ENCODE measurements around the gene MIPOL1. TPM values are rescaled to one million over a fixed set of nuclear protein-coding genes. Genes with fewer than 3 reads are reported as not detected.

The MIPOL1 gene
- total RNA-seq, 2 experiments from 2014 or later = 0.09 TPM; not detected in 1

GRCh38 chr14:37586797-37587130 lies 389.0 kb downstream of the MIPOL1 start:
- Mint-ChIP-seq H3K27me3 (peaks cover 59% of the 10 kb centered on the region), H3K27ac (no peak overlapping the region), H3K4me3 (no peak overlapping the region), H3K4me1 (no peaks in the 10 kb centered on the region), H3K36me3 (ENCODE audit: low read depth) (peaks cover 3% of the 10 kb centered on the region), H3K9me3 (ENCODE audit: low read depth) (peaks cover 7% of the 10 kb centered on the region)
- intact Hi-C loops (cut with DNase I, micrococcal nuclease) = loop anchor here (2.0 to 5.0 kb wide), 2 partner anchors 14 to 1004 kb away; partner anchors contain the start of gene NKX2-8 (in 1 of the 2)
- DNase-seq = no peak
- ATAC-seq = no peak
- ChIA-PET CTCF (interaction anchor here (0.6 to 1.2 kb wide), 2 partner anchors 15 to 23 kb away, joined by 3 read pairs; no protein-coding TSS in a partner anchor), POLR2A (no interaction called here)

GRCh38 chr14:37587131-37587803 lies 389.5 kb downstream of the MIPOL1 start:
- H3K36me3 Mint-ChIP-seq (ENCODE audit: low read depth) = peaks cover 3% of the 10 kb centered on the region
- H3K4me3 Mint-ChIP-seq = no peak overlapping the region
- peaks cover 7% of the 10 kb centered on the region for H3K9me3 Mint-ChIP-seq (ENCODE audit: low read depth)
- intact Hi-C loops (cut with DNase I, micrococcal nuclease) = loop anchor here (2.0 to 5.0 kb wide), 2 partner anchors 14 to 1005 kb away; partner anchors contain the start of gene NKX2-8 (in 1 of the 2)
- ATAC-seq (no peak), DNase-seq (no peak)
- peaks cover 62% of the 10 kb centered on the region for H3K27me3 Mint-ChIP-seq
- ChIA-PET CTCF (interaction anchor here (1.2 kb wide), 1 partner anchor 23 kb away, joined by 3 read pairs; no protein-coding TSS in a partner anchor), POLR2A (no interaction called here)
- no peaks in the 10 kb centered on the region for H3K4me1 Mint-ChIP-seq
- no peak overlapping the region for H3K27ac Mint-ChIP-seq

- POLR2A ChIA-PET = no interaction called here
- H3K36me3 Mint-ChIP-seq (ENCODE audit: low read depth) = peaks cover 5% of the 10 kb centered on the region
- peaks cover 65% of the 10 kb centered on the region for H3K27me3 Mint-ChIP-seq
- ATAC-seq = no peak
- peaks cover 9% of the 10 kb centered on the region for H3K9me3 Mint-ChIP-seq (ENCODE audit: low read depth)
- intact Hi-C loops (cut with DNase I, micrococcal nuclease) = loop anchor here (2.0 to 5.0 kb wide), 2 partner anchors 13 to 1006 kb away; partner anchors contain the start of gene NKX2-8 (in 1 of the 2)
- H3K4me3 Mint-ChIP-seq = peak overlapping the region; percentile 5
- CTCF ChIA-PET = no interaction called here
- H3K27ac Mint-ChIP-seq = no peak overlapping the region
- H3K4me1 Mint-ChIP-seq = peaks cover 2% of the 10 kb centered on the region
- DNase-seq = no peak
These were observed 390.3 kb downstream of the MIPOL1 start for GRCh38 chr14:37587881-37588666.

- ChIA-PET CTCF (interaction anchor here (0.6 kb wide), 1 partner anchor 609 kb away, joined by 4 read pairs; no protein-coding TSS in a partner anchor), POLR2A (no interaction called here)
- intact Hi-C loops (cut with DNase I, micrococcal nuclease) = loop anchor here in 1 of 2 experiments (5.0 kb wide), 1 partner anchor 1006 kb away; the partner anchor contains the start of gene NKX2-8
- peaks cover 5% of the 10 kb centered on the region for H3K36me3 Mint-ChIP-seq (ENCODE audit: low read depth)
- peaks cover 2% of the 10 kb centered on the region for H3K4me1 Mint-ChIP-seq
- no peak overlapping the region for H3K27ac Mint-ChIP-seq
- ATAC-seq (no peak), DNase-seq (no peak)
- H3K4me3 Mint-ChIP-seq = peak overlapping the region; percentile 5
- H3K27me3 Mint-ChIP-seq = peaks cover 68% of the 10 kb centered on the region
- peaks cover 9% of the 10 kb centered on the region for H3K9me3 Mint-ChIP-seq (ENCODE audit: low read depth)
These were observed 390.9 kb downstream of the MIPOL1 start for GRCh38 chr14:37588667-37588955.

- POLR2A ChIA-PET = interaction anchor here (0.6 kb wide), 1 partner anchor 931 kb away, joined by 6 read pairs; no protein-coding TSS in a partner anchor
- CTCF ChIA-PET = interaction anchor here (0.6 kb wide), 1 partner anchor 608 kb away, joined by 4 read pairs; no protein-coding TSS in a partner anchor
- H3K4me1 Mint-ChIP-seq = peaks cover 4% of the 10 kb centered on the region
- no peak overlapping the region for H3K27ac Mint-ChIP-seq
- H3K27me3 Mint-ChIP-seq = peaks cover 72% of the 10 kb centered on the region
- ATAC-seq = no peak
- H3K36me3 Mint-ChIP-seq (ENCODE audit: low read depth) = peaks cover 5% of the 10 kb centered on the region
- peaks cover 11% of the 10 kb centered on the region for H3K9me3 Mint-ChIP-seq (ENCODE audit: low read depth)
- intact Hi-C loops (cut with DNase I, micrococcal nuclease) = loop anchor here in 1 of 2 experiments (5.0 kb wide), 1 partner anchor 1007 kb away; the partner anchor contains the start of gene NKX2-8
- H3K4me3 Mint-ChIP-seq = no peak overlapping the region
- no peak for DNase-seq
These were observed 391.4 kb downstream of the MIPOL1 start for GRCh38 chr14:37588956-37589714.

GRCh38 chr14:37589715-37590427 lies 392.1 kb downstream of the MIPOL1 start:
- Mint-ChIP-seq H3K9me3 (ENCODE audit: low read depth) (peaks cover 13% of the 10 kb centered on the region), H3K4me3 (no peak overlapping the region), H3K4me1 (peaks cover 8% of the 10 kb centered on the region), H3K27ac (no peak overlapping the region), H3K27me3 (peaks cover 75% of the 10 kb centered on the region), H3K36me3 (ENCODE audit: low read depth) (peaks cover 5% of the 10 kb centered on the region)
- ChIA-PET CTCF (interaction anchor here (0.5 kb wide), 1 partner anchor 21 kb away, joined by 3 read pairs; no protein-coding TSS in a partner anchor), POLR2A (interaction anchor here (0.6 kb wide), 1 partner anchor 932 kb away, joined by 6 read pairs; no protein-coding TSS in a partner anchor)
- ATAC-seq (no peak), DNase-seq (no peak)
- intact Hi-C loops (cut with DNase I, micrococcal nuclease) = loop anchor here (5.0 to 10.0 kb wide), 6 partner anchors 485 to 1265 kb away; partner anchors contain the start of genes MBIP (in 1 of the 2), NKX2-8 (in 1 of the 2) and PAX9 (in 1 of the 2)

- no peak for ATAC-seq
- DNase-seq = no peak
- Mint-ChIP-seq H3K4me3 (no peak overlapping the region), H3K36me3 (ENCODE audit: low read depth) (peaks cover 6% of the 10 kb centered on the region), H3K27me3 (peaks cover 70% of the 10 kb centered on the region), H3K4me1 (peaks cover 9% of the 10 kb centered on the region), H3K9me3 (ENCODE audit: low read depth) (peaks cover 13% of the 10 kb centered on the region), H3K27ac (no peak overlapping the region)
- ChIA-PET POLR2A (no interaction called here), CTCF (interaction anchor here (0.8 kb wide), 1 partner anchor 1752 kb away, joined by 3 read pairs; no protein-coding TSS in a partner anchor)
- intact Hi-C loops (cut with DNase I, micrococcal nuclease) = loop anchor here (5.0 to 10.0 kb wide), 5 partner anchors 484 to 1266 kb away; partner anchors contain the start of genes MBIP (in 1 of the 2) and PAX9 (in 1 of the 2)
These were observed 392.8 kb downstream of the MIPOL1 start for GRCh38 chr14:37590428-37591139.

GRCh38 chr14:37591311-37591940 lies 393.7 kb downstream of the MIPOL1 start:
- DNase-seq (no peak), ATAC-seq (no peak)
- POLR2A ChIA-PET = no interaction called here
- Mint-ChIP-seq H3K4me3 (no peak overlapping the region), H3K27me3 (peaks cover 67% of the 10 kb centered on the region), H3K4me1 (peaks cover 16% of the 10 kb centered on the region), H3K36me3 (ENCODE audit: low read depth) (peaks cover 7% of the 10 kb centered on the region), H3K9me3 (ENCODE audit: low read depth) (peaks cover 15% of the 10 kb centered on the region), H3K27ac (no peak overlapping the region)
- CTCF ChIA-PET = interaction anchor here (0.8 kb wide), 1 partner anchor 1751 kb away, joined by 3 read pairs; no protein-coding TSS in a partner anchor
- intact Hi-C loops (cut with DNase I, micrococcal nuclease) = loop anchor here (5.0 to 10.0 kb wide), 5 partner anchors 483 to 1267 kb away; partner anchors contain the start of genes MBIP (in 1 of the 2) and PAX9 (in 1 of the 2)

- CTCF ChIA-PET = no interaction called here
- no peak overlapping the region for H3K27ac Mint-ChIP-seq
- peaks cover 69% of the 10 kb centered on the region for H3K27me3 Mint-ChIP-seq
These were observed 394.3 kb downstream of the MIPOL1 start for GRCh38 chr14:37591941-37592481.

More at GRCh38 chr14:37591941-37592481, 394.3 kb downstream of the MIPOL1 start:
- H3K9me3 Mint-ChIP-seq (ENCODE audit: low read depth) = peaks cover 15% of the 10 kb centered on the region
- DNase-seq = no peak
- peaks cover 7% of the 10 kb centered on the region for H3K36me3 Mint-ChIP-seq (ENCODE audit: low read depth)
- POLR2A ChIA-PET = no interaction called here
- H3K4me1 Mint-ChIP-seq = peaks cover 20% of the 10 kb centered on the region
- no peak overlapping the region for H3K4me3 Mint-ChIP-seq
- ATAC-seq = no peak
- intact Hi-C loops (cut with DNase I, micrococcal nuclease) = loop anchor here (2.0 to 10.0 kb wide), 6 partner anchors 483 to 1267 kb away; partner anchors contain the start of genes MBIP (in 1 of the 2) and PAX9 (in 1 of the 2)
